ENCODE data around the gene GALNT6. TPM values are rescaled to one million over a fixed set of nuclear protein-coding genes. Genes with fewer than 3 reads are reported as not detected.
"Not testable (repeated sequence)": the region's sequence is repeated elsewhere in the genome, so short reads cannot be mapped to it uniquely, and the experiment has no call there.

GALNT6 gene
- total RNA-seq, 1 donor from 2014 or later, result 3.7 TPM

- H3K27ac Mint-ChIP-seq, result peak overlapping the region; percentile 31
- H3K27me3 Mint-ChIP-seq, result no peaks in the 10 kb centered on the region
- no peak for DNase-seq (ENCODE audit: low spot score, unreplicated experiment)
- no peak overlapping the region for H3K4me3 Mint-ChIP-seq (ENCODE audit: low read depth)
- H3K9me3 Mint-ChIP-seq (ENCODE audit: low read depth), result no peaks in the 10 kb centered on the region
- peaks cover 25% of the 10 kb centered on the region for H3K4me1 Mint-ChIP-seq (ENCODE audit: low read depth)
- TF ChIP-seq, protein P1, sequence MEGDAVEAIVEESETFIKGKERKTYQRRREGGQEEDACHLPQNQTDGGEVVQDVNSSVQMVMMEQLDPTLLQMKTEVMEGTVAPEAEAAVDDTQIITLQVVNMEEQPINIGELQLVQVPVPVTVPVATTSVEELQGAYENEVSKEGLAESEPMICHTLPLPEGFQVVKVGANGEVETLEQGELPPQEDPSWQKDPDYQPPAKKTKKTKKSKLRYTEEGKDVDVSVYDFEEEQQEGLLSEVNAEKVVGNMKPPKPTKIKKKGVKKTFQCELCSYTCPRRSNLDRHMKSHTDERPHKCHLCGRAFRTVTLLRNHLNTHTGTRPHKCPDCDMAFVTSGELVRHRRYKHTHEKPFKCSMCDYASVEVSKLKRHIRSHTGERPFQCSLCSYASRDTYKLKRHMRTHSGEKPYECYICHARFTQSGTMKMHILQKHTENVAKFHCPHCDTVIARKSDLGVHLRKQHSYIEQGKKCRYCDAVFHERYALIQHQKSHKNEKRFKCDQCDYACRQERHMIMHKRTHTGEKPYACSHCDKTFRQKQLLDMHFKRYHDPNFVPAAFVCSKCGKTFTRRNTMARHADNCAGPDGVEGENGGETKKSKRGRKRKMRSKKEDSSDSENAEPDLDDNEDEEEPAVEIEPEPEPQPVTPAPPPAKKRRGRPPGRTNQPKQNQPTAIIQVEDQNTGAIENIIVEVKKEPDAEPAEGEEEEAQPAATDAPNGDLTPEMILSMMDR (IDR thresholded peaks at IDR 0.05; ENCODE audit: unreplicated experiment), result no peak
- no peaks in the 10 kb centered on the region for H3K36me3 Mint-ChIP-seq (ENCODE audit: insufficient read depth)
Observed at GRCh38 chr12:51322452-51322851, 68.8 kb downstream of the GALNT6 start.

DNA sequence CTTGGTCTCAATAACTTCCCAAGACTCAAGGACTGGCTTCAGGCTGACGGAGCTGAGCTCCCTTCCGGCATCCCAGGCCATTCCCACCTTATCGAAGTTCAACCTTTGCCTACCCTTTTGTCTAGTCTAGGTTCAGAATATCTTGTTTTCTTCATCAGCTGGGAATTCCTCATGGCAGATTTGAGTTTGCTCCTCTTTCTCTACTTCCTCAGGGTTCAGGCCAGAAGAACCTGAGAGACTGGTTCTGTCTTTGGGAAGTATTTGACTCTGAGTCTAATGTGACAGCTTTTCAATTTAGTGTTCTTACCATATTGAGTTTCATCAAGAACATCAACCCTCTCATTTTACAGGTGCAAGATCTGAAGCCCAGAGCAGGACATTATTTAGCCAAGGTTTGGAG, 69.3 kb downstream of the GALNT6 start:
- TF ChIP-seq, protein P1 (IDR thresholded peaks at IDR 0.05; ENCODE audit: unreplicated experiment), result no peak
- peaks cover 25% of the 10 kb centered on the region for H3K4me1 Mint-ChIP-seq (ENCODE audit: low read depth)

DNA sequence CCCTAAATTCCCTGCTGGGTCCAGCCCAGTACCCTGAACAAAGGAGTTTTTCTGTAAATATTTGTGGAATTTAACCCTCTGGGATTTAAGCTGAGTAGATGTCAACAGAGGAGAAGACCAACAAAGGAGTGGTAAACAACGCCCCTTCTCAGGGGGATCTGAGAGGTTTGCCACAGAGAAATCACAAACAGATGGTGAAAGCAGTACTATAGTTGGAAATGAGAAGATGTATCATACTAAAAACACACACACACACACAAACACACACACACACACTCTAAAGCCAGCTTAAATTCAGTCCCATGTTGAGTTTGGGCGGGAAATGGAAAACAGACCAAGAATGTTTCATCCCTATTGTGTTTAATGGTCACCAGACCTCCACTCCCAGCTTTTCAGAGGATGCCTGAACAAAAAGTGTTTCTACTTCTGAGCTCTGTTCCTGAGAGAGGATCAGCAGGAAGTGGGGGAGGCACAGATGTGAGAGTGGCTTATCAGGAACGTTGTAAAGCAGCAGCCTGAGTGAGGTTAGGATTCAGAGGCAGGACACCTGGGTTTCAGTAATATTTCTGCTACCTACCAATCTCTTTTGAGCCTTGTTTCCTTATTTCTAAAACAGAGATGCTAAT, 70.4 kb downstream of the GALNT6 start:
- Mint-ChIP-seq H3K36me3 (ENCODE audit: insufficient read depth) (no peaks in the 10 kb centered on the region), H3K4me1 (ENCODE audit: low read depth) (peaks cover 25% of the 10 kb centered on the region), H3K4me3 (ENCODE audit: low read depth) (no peak overlapping the region), H3K9me3 (ENCODE audit: low read depth) (no peaks in the 10 kb centered on the region), H3K27ac (peak overlapping the region; percentile 89), H3K27me3 (no peaks in the 10 kb centered on the region)
- TF ChIP-seq, protein P1 (IDR thresholded peaks at IDR 0.05; ENCODE audit: unreplicated experiment), result no peak
- no peak for DNase-seq (ENCODE audit: low spot score, unreplicated experiment)

More for the DNA sequence above, 69.3 kb downstream of the GALNT6 start:
- H3K36me3 Mint-ChIP-seq (ENCODE audit: insufficient read depth), result no peaks in the 10 kb centered on the region
- no peaks in the 10 kb centered on the region for H3K9me3 Mint-ChIP-seq (ENCODE audit: low read depth)
- H3K27ac Mint-ChIP-seq, result peak overlapping the region; percentile 91
- DNase-seq (ENCODE audit: low spot score, unreplicated experiment), result no peak
- no peak overlapping the region for H3K4me3 Mint-ChIP-seq (ENCODE audit: low read depth)
- H3K27me3 Mint-ChIP-seq, result no peaks in the 10 kb centered on the region

GRCh38 chr12:51320311-51320694, 70.9 kb downstream of the GALNT6 start:
- Mint-ChIP-seq H3K9me3 (ENCODE audit: low read depth) (no peaks in the 10 kb centered on the region), H3K27ac (peak overlapping the region; percentile 94), H3K4me1 (ENCODE audit: low read depth) (peaks cover 25% of the 10 kb centered on the region), H3K27me3 (no peaks in the 10 kb centered on the region), H3K36me3 (ENCODE audit: insufficient read depth) (no peaks in the 10 kb centered on the region), H3K4me3 (ENCODE audit: low read depth) (no peak overlapping the region)
- DNase-seq (ENCODE audit: low spot score, unreplicated experiment), result no peak
- TF ChIP-seq, protein P1 (IDR thresholded peaks at IDR 0.05; ENCODE audit: unreplicated experiment), result no peak

DNA sequence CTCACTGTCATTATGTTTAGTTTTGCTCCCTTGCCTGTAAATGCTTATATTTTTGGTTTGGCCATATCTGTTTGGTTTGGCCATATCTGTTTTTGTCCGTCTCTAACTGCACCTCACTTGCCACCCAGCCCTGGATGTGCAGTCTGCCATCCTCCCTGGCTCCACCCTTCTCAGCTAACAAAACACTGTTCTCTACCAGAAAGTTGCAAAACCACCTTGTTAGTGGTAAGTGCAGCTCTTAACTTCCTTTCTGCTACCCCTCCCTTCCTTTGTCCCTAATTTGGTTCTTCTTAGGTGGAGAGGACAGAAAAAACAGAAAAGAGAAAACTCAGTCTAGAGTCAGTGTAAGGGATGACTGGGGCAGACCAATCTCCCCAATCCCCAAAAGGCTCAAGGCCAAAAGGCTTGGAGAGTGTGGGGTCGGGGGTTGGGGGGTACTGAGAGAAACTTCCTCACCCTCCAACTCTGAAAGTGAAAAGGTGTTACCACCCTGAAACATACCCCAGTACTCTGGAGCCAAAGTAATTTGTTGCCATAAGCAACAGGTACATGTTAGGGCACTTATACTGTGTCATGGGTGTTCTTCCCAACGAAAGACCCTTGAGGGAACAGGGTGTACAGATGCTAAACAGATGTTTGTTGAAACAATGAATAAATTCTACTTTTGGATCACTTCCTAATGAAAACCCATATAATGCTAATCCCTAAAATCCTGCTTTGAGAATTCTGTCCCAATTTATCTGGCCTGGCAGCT, 72.2 kb downstream of the GALNT6 start:
- no peak for DNase-seq (ENCODE audit: low spot score, unreplicated experiment)
- no peaks in the 10 kb centered on the region for H3K27me3 Mint-ChIP-seq
- no peaks in the 10 kb centered on the region for H3K9me3 Mint-ChIP-seq (ENCODE audit: low read depth)
- peaks cover 25% of the 10 kb centered on the region for H3K4me1 Mint-ChIP-seq (ENCODE audit: low read depth)
- TF ChIP-seq, protein P1 (IDR thresholded peaks at IDR 0.05; ENCODE audit: unreplicated experiment), result no peak
- no peak overlapping the region for H3K4me3 Mint-ChIP-seq (ENCODE audit: low read depth)
- no peaks in the 10 kb centered on the region for H3K36me3 Mint-ChIP-seq (ENCODE audit: insufficient read depth)
- H3K27ac Mint-ChIP-seq, result no peak overlapping the region

DNA sequence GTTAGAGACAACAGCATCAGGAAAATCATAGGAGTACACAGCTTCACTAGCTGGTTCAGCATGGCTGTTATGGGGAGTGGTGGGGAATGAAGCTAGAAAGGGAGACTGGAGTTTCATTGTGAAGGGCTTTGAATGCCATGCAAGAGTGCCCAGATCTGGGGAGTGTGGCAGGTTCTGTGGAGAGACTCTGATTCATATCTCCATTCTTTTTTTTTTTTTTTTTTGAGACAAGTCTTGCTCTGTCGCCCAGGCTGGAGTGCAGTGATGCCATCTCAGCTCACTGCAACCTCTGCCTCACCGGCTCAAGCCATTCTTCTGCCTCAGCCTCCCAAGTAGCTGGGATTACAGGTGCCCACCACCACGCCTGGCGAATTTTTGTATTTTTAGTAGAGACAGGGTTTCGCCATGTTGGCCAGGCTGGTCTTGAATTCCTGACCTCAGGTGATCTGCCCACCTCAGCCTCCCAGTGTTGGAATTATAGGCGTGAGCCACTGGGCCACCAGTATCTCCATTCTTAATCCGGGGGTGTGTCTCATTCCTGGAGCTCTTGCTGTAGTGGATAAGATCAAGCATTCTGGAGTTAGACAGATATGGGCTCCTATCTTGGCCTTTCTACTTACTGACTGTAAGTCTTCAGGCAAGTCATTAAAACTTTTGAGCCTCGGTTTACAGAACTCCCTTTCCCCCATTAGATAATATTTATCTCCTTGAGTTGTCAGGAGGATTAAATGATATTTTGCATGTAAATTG, 73.0 kb downstream of the GALNT6 start:
- DNase-seq (ENCODE audit: low spot score, unreplicated experiment); H3K27me3 Mint-ChIP-seq; H3K9me3 Mint-ChIP-seq (ENCODE audit: low read depth); H3K27ac Mint-ChIP-seq; H3K4me3 Mint-ChIP-seq (ENCODE audit: low read depth); H3K36me3 Mint-ChIP-seq (ENCODE audit: insufficient read depth): not testable (repeated sequence)
- H3K4me1 Mint-ChIP-seq (ENCODE audit: low read depth), result peaks cover 25% of the 10 kb centered on the region

Measured in progenitor cell of endocrine pancreas (in vitro differentiated cells).